NCI-H2081 treated with DMSO at 0.1 percent for 48 hours (cell line): ENCODE data around the gene ULK4.
"Not testable (repeated sequence)": the region's sequence is repeated elsewhere in the genome, so short reads cannot be mapped to it uniquely, and the experiment has no call there.

Experiments used
- DNase-seq: peaks from one replicate; lab custom pipeline; 2025; lab: John Stamatoyannopoulos, UW

Gene ULK4

GRCh38 chr3:41768363-41768762 is 193.5 kb downstream of the ULK4 start:
- no peak for DNase-seq

- DNase-seq = not testable (repeated sequence)
Observed at GRCh38 chr3:41762867-41763266, 199.0 kb downstream of the ULK4 start.

- DNase-seq = no peak
Observed at GRCh38 chr3:41753651-41754050, 208.3 kb downstream of the ULK4 start.

- DNase-seq = no peak
Observed at GRCh38 chr3:41751597-41751996, 210.3 kb downstream of the ULK4 start.

GRCh38 chr3:41749988-41750387 is 211.9 kb downstream of the ULK4 start:
- DNase-seq = no peak

- DNase-seq = no peak
Observed at GRCh38 chr3:41746215-41746614, 215.7 kb downstream of the ULK4 start.

GRCh38 chr3:41742121-41742520 is 219.8 kb downstream of the ULK4 start:
- no peak for DNase-seq

GRCh38 chr3:41740374-41740886 is 221.5 kb downstream of the ULK4 start:
- DNase-seq = no peak

- DNase-seq = no peak
Observed at GRCh38 chr3:41726891-41727290, 235.0 kb downstream of the ULK4 start.

GRCh38 chr3:41717641-41718040 is 244.3 kb downstream of the ULK4 start:
- no peak for DNase-seq

GRCh38 chr3:41716471-41716870 is 245.4 kb downstream of the ULK4 start:
- DNase-seq = no peak

- DNase-seq = no peak
Observed at GRCh38 chr3:41715376-41715775, 246.5 kb downstream of the ULK4 start.

GRCh38 chr3:41711651-41712050 is 250.3 kb downstream of the ULK4 start:
- DNase-seq = no peak

GRCh38 chr3:41710646-41711388 is 251.1 kb downstream of the ULK4 start:
- no peak for DNase-seq

GRCh38 chr3:41709213-41709612 is 252.7 kb downstream of the ULK4 start:
- not testable (repeated sequence) for DNase-seq

- no peak for DNase-seq
Observed at GRCh38 chr3:41708176-41708575, 253.7 kb downstream of the ULK4 start.

GRCh38 chr3:41705893-41706292 is 256.0 kb downstream of the ULK4 start:
- DNase-seq = no peak

- DNase-seq = no peak
Observed at GRCh38 chr3:41701191-41701698, 260.7 kb downstream of the ULK4 start.

GRCh38 chr3:41700155-41700554 is 261.7 kb downstream of the ULK4 start:
- no peak for DNase-seq

- no peak for DNase-seq
Observed at GRCh38 chr3:41698898-41699297, 263.0 kb downstream of the ULK4 start.

- no peak for DNase-seq
Observed at GRCh38 chr3:41697702-41698101, 264.2 kb downstream of the ULK4 start.

- not testable (repeated sequence) for DNase-seq
Observed at GRCh38 chr3:41695806-41696205, 266.1 kb downstream of the ULK4 start.

GRCh38 chr3:41693799-41694198 is 268.1 kb downstream of the ULK4 start:
- no peak for DNase-seq
